Immature natural killer cell (primary cell): ENCODE data around the gene FLAD1. TPM values are rescaled to one million over a fixed set of nuclear protein-coding genes. Genes with fewer than 3 reads are reported as not detected.

Experiments
- DNase-seq, 3 donors: peaks; one replicate each; pipeline ENCODE4 v3.0.0; 2022; ENCODE audit warnings: mixed read lengths in 1 of 3
- H3K27ac Mint-ChIP-seq, 6 donors: one replicate each; pipeline ENCODE4 v1.8.0; 2020; ENCODE audit warnings: mixed read lengths in 6 of 6, mild to moderate bottlenecking in 5 of 6, inconsistent platforms in 4 of 6, moderate library complexity in 3 of 6
- H3K27me3 Mint-ChIP-seq, 3 donors: one replicate each; pipeline ENCODE4 v1.8.0; 2020 to 2021; ENCODE audit warnings: low read depth in 3 of 3, mild to moderate bottlenecking in 3 of 3, mixed read lengths in 3 of 3, moderate library complexity in 3 of 3, inconsistent platforms in 1 of 3
- H3K36me3 Mint-ChIP-seq, 3 donors: one replicate each; pipeline ENCODE4 v1.8.0; 2020; ENCODE audit warnings: mixed read lengths in 3 of 3, inconsistent platforms in 2 of 3, mild to moderate bottlenecking in 2 of 3
- H3K4me1 Mint-ChIP-seq, 2 donors: one replicate each; pipeline ENCODE4 v1.8.0; 2020; ENCODE audit warnings: inconsistent platforms in 2 of 2, mild to moderate bottlenecking in 2 of 2, mixed read lengths in 2 of 2, moderate library complexity in 1 of 2
- H3K4me3 Mint-ChIP-seq, 5 donors: one replicate each; pipeline ENCODE4 v1.8.0; 2020; ENCODE audit warnings: mild to moderate bottlenecking in 5 of 5, mixed read lengths in 5 of 5, inconsistent platforms in 3 of 5, moderate library complexity in 3 of 5
- H3K9me3 Mint-ChIP-seq, 6 donors: one replicate each; pipeline ENCODE4 v1.8.0; 2020; ENCODE audit warnings: mild to moderate bottlenecking in 6 of 6, mixed read lengths in 6 of 6, inconsistent platforms in 4 of 6, moderate library complexity in 3 of 6
- polyA plus RNA-seq, 3 donors: library from polyadenylated mRNA; unstranded; fragments of 300-500 nt; fragmentation: Illumina TruSeq; gene quantifications; one replicate each; pipeline ENCODE4 v1.2.3, GENCODE V29; 2021

Gene FLAD1
- 10 to 100 TPM; 40.9 to 99.7 (median 41.7) TPM for polyA plus RNA-seq

DNA sequence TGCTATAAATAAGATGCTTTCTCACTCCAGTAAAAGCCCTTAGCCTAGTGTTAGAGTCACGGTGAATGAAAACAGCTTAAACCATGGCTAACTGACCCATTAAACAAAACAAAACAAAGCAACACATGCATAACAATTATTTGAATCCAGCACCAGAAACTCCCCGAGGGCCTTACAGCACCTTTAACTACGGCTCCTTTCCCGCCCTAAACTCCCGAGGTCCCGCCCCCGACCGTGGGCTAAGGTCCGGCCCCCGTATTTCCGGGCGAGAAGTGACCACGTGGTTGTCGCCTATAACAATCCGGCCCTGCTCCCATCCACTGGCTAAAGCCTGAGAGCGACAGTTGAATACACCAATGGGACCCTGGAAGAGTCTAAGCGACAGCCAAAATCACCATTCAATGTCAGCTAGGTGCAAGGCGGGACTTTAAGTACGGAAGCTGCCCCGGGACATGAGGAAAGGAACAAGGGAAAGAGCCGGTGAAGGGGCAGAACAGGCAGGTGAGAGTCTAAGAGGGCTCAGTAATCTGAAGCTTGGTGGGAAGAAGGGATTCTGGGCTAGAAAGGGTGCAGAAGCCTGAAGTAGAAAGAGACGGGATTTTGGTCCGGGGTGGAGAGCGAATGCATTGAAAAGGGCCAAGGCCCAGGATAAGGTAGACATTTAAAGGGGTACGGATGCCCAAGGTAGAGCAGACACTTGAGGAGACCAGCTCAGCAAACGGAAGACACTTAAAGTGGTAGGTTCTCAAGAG lies at the start of gene FLAD1:
FLAD1 (plus strand) TSS at position 448 of the 752 bp plus-strand sequence. CDS start 351 bp downstream, outside the sequence.
- H3K4me3 Mint-ChIP-seq, result no peak within 1 kb of the TSS
- DNase-seq, result peak; percentile 95 to 97 (median 96)
- H3K9me3 Mint-ChIP-seq, result no peaks in the 10 kb centered on the region
- H3K27me3 Mint-ChIP-seq, result no peaks in the 10 kb centered on the region
- H3K36me3 Mint-ChIP-seq, result peaks cover 0 to 3% (median 0%) of the 10 kb centered on the region in 3 donors
- H3K27ac Mint-ChIP-seq, result peak within 1 kb of the TSS in 1 of 6 donors; percentile 82
- H3K4me1 Mint-ChIP-seq, result peaks cover under 1 to 2% of the 10 kb centered on the region in 2 donors

DNA sequence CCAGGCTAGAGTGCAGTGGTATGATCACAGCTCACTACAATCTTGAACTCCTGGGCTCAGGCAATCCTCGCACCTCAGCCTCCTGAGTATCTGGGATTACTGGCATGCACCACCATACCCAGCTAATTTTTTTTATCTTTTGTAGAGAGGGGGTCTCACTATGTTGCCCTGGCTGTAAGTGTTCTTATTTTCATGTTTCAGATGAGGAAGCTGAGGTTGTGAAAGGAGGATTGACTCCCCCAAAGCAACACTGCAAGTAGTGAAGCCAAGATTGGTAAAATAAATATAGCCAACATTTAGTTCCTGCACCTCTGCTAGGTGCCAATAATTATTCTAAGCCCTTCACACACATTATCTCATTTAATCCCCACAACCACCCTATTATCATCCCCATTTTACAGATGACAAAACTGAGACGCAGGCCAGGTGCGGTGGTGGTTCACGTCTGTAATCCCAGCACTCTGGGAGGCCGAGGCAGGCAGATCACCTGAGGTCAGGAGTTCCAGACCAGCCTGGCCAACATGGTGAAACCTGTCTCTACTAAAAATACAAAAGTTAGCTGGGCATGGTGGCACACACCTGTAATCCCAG lies 48.7 kb upstream of the FLAD1 start:
- Mint-ChIP-seq H3K9me3 (no peaks in the 10 kb centered on the region), H3K4me1 (peaks cover 36 to 38% of the 10 kb centered on the region in 2 donors), H3K4me3 (peak overlapping the region in 3 of 5 donors; percentile 25 to 38 (median 33)), H3K36me3 (no peaks in the 10 kb centered on the region), H3K27ac (peak overlapping the region in 4 of 6 donors; percentile 28 to 99 (median 52)), H3K27me3 (peaks cover 3 to 9% (median 5%) of the 10 kb centered on the region in 3 donors)
- DNase-seq, result no peak

DNA sequence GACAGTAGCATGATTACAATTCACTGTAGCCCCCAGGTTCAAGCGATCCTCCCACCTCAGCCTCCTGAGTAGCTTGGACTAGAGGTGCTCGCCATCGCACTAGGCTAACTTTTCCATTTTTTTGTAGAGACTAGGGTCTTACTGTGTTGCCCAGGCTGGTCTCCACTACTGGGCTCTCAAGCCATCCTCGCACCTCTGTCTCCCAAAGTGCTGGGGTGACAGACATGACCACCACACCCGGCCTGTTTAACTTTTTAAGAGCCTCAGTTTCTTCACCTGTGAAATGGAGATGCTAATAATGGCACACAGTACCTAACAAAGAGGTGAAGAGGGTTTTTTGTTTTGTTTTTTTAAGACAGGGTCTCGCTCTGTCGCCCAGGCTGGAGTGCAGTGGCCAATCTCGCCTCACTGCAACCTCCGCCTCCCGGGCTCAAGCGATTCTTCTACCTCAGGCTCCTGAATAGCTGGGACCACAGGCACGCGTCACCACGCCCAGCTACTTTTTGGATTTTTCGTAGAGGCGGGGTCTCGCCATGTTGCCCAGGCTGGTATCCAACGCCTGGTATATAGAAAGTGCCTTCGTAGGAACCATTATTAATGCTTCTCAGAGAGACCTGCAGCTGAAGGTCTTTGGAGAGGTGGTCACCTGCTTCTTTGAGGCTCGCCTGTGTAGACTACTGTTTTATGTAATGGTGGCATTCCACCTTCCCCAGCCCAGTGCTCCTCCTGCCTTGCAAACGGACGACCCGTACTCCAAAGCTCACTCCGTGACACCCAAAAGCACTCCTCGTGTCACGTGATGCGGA lies 47.2 kb upstream of the FLAD1 start:
- Mint-ChIP-seq H3K9me3 (no peaks in the 10 kb centered on the region), H3K4me1 (peaks cover 36 to 38% of the 10 kb centered on the region in 2 donors), H3K4me3 (peak overlapping the region; percentile 84 to 100 (median 95)), H3K27me3 (peaks cover 3 to 9% (median 5%) of the 10 kb centered on the region in 3 donors), H3K27ac (peak overlapping the region; percentile 98 to 99 (median 99)), H3K36me3 (no peaks in the 10 kb centered on the region)
- no peak for DNase-seq

DNA sequence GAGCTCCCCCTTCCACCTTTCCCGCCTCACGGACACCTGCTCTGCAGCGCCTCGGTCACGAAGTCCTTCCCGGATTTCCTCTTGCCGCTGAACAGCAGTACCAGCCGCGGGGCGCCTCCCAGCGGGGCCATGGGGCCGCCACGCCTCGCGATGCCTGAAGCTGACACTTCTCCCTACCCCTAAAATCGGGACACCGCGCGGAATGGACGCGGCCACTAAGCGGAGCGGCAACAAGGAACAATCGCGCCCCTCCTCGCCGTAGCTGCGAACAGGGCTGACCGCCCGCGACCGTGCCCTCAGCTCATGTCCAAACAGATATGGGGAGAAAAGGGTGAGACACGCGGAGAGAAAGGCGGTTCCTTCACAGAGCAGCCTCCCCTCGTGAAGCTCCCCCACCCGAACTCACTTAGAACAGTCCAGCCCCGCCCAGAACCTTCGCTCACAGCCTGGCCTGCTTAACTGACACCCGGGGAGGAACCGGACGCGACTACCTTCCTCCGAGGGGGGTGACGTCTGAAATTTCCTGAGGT lies 46.5 kb upstream of the FLAD1 start, which contains the start of gene PMVK:
PMVK (minus strand) TSS at position 165 of the 530 bp plus-strand sequence; CDS start at position 131, 34 bp downstream.
- Mint-ChIP-seq H3K27me3 (peaks cover 3 to 9% (median 5%) of the 10 kb centered on the region in 3 donors), H3K9me3 (no peaks in the 10 kb centered on the region), H3K27ac (peak within 1 kb of the TSS; percentile 98 to 99 (median 99)), H3K4me3 (peak within 1 kb of the TSS; percentile 84 to 100 (median 95)), H3K4me1 (peaks cover 36 to 38% of the 10 kb centered on the region in 2 donors), H3K36me3 (no peaks in the 10 kb centered on the region)
- peak; percentile 96 to 98 (median 97) for DNase-seq

DNA sequence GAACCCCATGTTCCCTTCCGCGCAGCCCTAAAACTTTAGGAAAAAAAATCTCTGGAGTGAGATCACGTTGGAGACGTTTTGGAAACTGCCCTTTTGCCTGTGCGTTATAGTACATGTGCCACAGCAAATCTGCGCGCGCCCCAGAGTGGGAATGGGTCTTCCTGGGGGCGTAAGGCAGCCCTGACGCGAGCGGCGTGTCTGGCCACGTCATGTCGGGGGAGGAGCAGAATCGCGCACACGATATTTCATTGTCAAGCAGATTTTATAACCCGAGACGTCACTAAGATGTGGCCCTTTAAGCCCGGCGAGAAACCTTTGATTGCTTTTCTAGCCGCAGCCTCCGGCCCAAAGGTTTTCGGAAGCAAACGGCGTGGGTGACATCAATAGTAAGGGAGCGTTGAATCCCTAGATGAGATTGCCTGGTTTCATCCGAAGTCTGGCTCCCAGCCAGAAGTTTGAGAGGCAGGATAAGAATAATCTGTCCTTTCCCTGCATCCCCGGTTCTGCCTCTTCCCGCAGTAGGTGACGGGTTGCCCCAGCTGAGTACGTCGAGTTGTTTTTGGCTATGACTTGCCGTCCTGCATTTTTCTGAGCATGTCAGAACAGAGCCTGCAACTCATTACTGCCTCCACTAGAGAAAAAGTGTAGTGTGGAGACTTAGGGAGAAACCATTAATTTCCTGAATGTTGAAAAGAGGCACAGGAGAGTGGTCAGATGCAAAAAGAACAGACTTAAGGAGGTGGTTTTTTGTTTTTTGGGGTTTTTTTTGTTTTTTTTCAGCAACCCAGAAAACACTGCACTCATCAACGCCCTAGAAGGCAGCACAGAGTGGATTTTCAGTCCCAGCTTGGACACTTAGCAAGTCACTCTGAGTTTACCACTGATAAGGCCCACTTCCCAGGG lies 45.8 kb upstream of the FLAD1 start:
- peak; percentile 95 to 97 (median 97) for DNase-seq
- Mint-ChIP-seq H3K27me3 (peaks cover 3 to 9% (median 7%) of the 10 kb centered on the region in 3 donors), H3K36me3 (no peaks in the 10 kb centered on the region), H3K27ac (peak overlapping the region; percentile 98 to 99 (median 99)), H3K9me3 (no peaks in the 10 kb centered on the region), H3K4me1 (peaks cover 36 to 39% of the 10 kb centered on the region in 2 donors), H3K4me3 (peak overlapping the region; percentile 84 to 100 (median 95))

DNA sequence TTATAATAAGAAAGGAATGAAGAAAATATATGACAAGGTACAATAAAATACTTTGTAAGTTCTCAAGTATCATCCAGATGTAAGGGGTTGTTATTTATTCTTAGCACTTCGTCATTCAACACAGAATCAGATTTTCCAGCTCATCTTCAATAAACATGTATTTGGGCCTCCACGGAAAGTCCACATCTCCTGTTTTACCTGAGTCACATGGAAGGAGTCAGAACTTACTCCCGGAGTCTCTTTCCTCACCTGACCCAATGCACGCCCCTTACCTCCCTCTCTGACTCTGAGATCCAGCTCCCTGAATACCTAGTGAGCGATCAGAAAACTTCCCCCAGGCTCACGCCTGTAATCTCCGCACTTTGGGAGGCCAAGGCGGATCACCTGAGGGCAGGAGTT lies 45.2 kb upstream of the FLAD1 start:
- H3K27ac Mint-ChIP-seq, result peak overlapping the region; percentile 98 to 99 (median 99)
- H3K4me1 Mint-ChIP-seq, result peaks cover 40 to 44% of the 10 kb centered on the region in 2 donors
- H3K9me3 Mint-ChIP-seq, result no peaks in the 10 kb centered on the region
- H3K36me3 Mint-ChIP-seq, result no peaks in the 10 kb centered on the region
- H3K27me3 Mint-ChIP-seq, result peaks cover 3 to 9% (median 9%) of the 10 kb centered on the region in 3 donors
- H3K4me3 Mint-ChIP-seq, result peak overlapping the region; percentile 84 to 100 (median 95)
- no peak for DNase-seq

DNA sequence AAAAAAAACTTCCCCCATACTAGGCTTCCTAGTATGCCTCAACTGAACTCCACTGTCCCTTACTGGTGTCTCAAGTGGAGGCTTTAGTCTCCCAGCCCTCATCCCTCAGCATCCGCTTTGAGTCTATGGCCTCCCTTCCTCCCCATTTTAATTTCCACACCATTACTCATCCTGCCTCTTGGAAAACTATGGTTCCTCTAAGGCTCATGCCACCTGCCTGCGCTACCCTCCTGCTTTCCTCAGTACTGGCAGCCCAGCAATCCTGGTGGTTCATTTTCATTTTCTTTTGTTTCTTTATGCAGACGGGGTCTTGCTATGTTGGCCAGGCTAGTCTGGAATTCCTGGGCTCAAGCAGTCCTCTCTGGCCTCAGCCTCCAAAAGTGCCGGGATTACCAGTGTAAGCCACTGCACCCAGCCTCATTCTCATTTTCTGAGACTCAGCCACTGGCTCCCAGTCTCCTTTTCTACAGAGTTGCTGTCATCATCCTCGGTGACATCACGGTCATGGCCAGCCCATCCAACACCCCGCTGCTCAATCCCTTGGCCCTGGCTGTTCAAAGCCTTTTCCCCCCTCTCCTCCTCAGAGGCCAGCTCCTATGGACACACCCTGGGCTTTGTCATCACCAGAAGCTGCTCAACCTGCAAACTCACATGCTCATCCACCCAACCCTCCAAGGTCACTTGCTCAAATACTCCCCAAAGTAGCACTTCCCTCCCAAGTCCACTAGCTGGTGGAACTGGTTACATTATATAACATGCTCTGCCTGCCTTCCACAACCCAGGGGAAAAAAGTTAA lies 44.3 kb upstream of the FLAD1 start:
- no peaks in the 10 kb centered on the region for H3K9me3 Mint-ChIP-seq
- H3K4me3 Mint-ChIP-seq, result peak overlapping the region; percentile 63 to 74 (median 67)
- peak overlapping the region; percentile 87 to 99 (median 99) for H3K27ac Mint-ChIP-seq
- DNase-seq, result no peak
- H3K27me3 Mint-ChIP-seq, result peaks cover 3 to 9% (median 9%) of the 10 kb centered on the region in 3 donors
- no peaks in the 10 kb centered on the region for H3K36me3 Mint-ChIP-seq
- H3K4me1 Mint-ChIP-seq, result peaks cover 43 to 44% of the 10 kb centered on the region in 2 donors

DNA sequence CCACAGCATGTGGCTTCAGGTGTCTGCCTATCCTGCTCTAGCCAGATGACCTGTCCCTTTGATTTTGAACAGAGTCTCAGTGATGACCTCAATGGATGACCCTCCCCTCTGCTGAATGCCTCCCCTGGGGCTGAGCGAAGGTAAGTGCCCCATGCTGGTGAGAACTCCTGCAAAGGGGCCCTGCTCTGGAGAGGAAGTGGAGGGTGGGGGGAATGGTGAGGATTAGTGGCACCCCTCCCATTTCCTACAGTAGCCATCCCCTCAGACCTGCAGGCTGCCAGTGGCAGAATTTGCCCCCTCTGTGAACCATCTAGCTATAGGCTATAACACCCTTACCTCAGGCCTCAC lies 43.0 kb upstream of the FLAD1 start:
- no peak overlapping the region for H3K4me3 Mint-ChIP-seq
- H3K4me1 Mint-ChIP-seq, result peaks cover 42% of the 10 kb centered on the region in 2 donors
- no peaks in the 10 kb centered on the region for H3K9me3 Mint-ChIP-seq
- H3K36me3 Mint-ChIP-seq, result no peaks in the 10 kb centered on the region
- DNase-seq, result no peak
- H3K27ac Mint-ChIP-seq, result peak overlapping the region in 1 of 6 donors; percentile 46
- H3K27me3 Mint-ChIP-seq, result peaks cover 3 to 9% (median 9%) of the 10 kb centered on the region in 3 donors

DNA sequence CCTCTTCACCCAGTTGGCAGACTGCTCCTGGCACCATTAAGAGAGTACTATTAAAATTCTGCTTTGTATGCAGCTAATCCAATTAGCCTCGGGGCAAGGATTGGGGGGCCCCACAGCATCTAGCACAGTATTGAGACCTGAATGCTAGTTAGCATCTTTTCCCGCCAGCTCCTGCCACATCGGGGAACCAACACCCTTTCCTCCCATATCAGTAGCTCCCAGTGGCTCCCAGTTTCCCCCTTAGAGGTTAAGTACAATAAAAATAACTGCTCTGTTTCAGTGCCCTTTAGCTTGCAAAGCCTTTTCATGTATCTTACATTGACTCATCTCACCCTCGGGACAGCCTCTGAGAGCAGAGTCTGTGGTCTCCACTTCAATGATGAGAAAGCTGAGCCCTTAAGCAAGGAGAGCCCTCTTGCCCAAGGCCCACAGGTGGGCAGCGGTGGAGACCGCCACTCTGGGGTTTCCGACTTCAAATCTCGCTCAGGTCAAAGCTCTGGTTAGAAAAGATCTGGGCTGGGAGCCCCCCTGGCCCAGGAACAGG lies 42.4 kb upstream of the FLAD1 start:
- H3K36me3 Mint-ChIP-seq, result no peaks in the 10 kb centered on the region
- H3K4me1 Mint-ChIP-seq, result peaks cover 37 to 38% of the 10 kb centered on the region in 2 donors
- H3K9me3 Mint-ChIP-seq, result no peaks in the 10 kb centered on the region
- H3K27me3 Mint-ChIP-seq, result peaks cover 3 to 9% (median 9%) of the 10 kb centered on the region in 3 donors
- peak overlapping the region in 1 of 6 donors; percentile 34 for H3K27ac Mint-ChIP-seq
- DNase-seq, result no peak
- H3K4me3 Mint-ChIP-seq, result peak overlapping the region in 1 of 5 donors; percentile 10

DNA sequence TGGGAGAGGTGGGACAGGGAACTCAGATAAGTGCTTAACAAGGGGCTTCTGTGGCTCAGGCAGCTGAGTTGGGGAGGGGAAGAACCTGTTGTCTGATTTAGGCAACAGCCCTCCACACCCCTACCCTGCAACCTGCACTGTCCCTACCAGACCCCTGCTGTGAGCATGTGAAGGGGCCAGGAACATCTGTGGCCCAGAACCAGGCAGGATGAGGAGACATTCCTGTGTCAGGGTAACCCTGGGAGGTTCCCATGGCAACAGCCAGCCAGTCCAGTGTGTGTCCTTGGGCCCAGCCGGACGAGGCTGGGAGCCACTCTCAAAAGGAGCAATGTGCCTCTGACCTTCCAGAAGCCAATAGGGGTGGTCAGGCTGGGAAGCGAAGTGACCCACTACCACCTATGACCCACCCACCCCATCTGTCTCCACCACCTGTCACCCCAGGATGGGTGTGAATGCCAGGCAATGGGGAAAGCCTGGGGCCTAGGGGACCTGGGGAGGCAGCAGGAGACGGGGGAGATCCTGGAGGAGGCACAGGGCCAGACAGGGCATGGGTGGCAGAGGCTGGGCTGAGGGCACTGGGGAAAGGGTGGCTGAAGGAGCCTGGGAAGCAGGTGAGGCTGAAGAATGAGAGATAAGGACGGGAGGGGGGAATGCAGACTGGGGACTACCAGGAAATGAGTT lies 41.7 kb upstream of the FLAD1 start:
- peaks cover 0 to 4% (median 0%) of the 10 kb centered on the region in 3 donors for H3K36me3 Mint-ChIP-seq
- no peak overlapping the region for H3K4me3 Mint-ChIP-seq
- H3K9me3 Mint-ChIP-seq, result no peaks in the 10 kb centered on the region
- peaks cover under 1 to 7% (median 6%) of the 10 kb centered on the region in 3 donors for H3K27me3 Mint-ChIP-seq
- H3K4me1 Mint-ChIP-seq, result peaks cover 31% of the 10 kb centered on the region in 2 donors
- DNase-seq, result no peak
- H3K27ac Mint-ChIP-seq, result peak overlapping the region in 1 of 6 donors; percentile 14

DNA sequence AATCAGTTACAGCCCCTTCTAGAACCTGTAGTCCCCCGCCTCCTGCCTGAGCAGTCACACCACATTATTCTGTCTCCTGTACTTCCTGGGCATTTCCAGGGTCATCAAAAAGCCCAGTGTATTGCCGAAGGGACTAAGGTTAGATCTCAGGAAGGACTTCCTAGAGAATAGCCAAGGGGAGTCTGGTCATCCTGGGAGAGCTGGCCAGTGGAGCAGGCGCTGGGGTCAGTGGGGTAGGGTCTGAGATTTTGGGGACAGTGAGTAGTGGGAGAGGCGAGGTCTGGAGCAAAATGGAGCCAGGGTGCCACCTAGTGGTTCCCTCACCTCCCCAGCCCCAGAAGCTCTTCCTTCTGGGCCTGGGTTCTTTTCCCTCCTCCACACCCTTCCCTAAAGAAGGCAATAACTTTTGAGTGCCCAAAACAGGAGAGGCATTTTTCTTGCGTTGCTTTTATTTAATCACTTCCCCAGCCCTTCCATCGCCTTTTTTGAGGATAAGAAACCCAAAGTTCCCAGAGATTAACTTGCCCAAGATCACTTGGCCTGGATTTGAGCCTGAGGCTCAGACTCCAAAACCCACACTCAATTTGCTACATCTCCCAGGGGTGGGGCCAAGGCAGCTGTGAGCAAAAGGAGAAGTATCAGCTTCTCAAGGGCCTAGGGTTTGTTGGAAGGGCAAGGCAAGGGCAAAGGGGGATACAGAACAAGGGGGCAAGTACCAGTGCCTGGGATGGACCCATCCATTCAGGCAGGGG lies 39.3 kb upstream of the FLAD1 start:
- Mint-ChIP-seq H3K36me3 (peaks cover 3 to 9% (median 3%) of the 10 kb centered on the region in 3 donors), H3K4me3 (no peak overlapping the region), H3K4me1 (peaks cover 11 to 12% of the 10 kb centered on the region in 2 donors), H3K27me3 (peaks cover 0 to 7% (median 0%) of the 10 kb centered on the region in 3 donors), H3K27ac (peak overlapping the region; percentile 37 to 76 (median 57)), H3K9me3 (no peaks in the 10 kb centered on the region)
- no peak for DNase-seq
